SK-N-MC (cell line): ENCODE results near the gene AQR.
"Not testable (repeated sequence)": the region's sequence is repeated elsewhere in the genome, so short reads cannot be mapped to it uniquely, and the experiment has no call there.

Experiments used
- DNase-seq: peaks from one replicate; pipeline ENCODE4 v3.0.0-alpha.2; 2011; ENCODE audit warnings: low read depth, low spot score
- H3K27ac ChIP-seq: fragments of 200-600 bp; sonication (generic); 2 replicates; pipeline ENCODE4 v1.5.1; 2016; ENCODE audit warnings: mixed run types
- H3K36me3 ChIP-seq: fragments of 200-600 bp; sonication (generic); 2 replicates; pipeline ENCODE4 v1.6.1; 2017; ENCODE audit warnings: antibody characterized with exemption, low read length, mixed read lengths; ENCODE audit not compliant: insufficient read depth
- H3K4me3 ChIP-seq: fragments of 200-600 bp; sonication (generic); 2 replicates; pipeline ENCODE4 v1.5.1; 2016
- H3K9ac ChIP-seq: fragments of 200-600 bp; sonication (generic); 2 replicates; pipeline ENCODE4 v1.8.0; 2017; ENCODE audit warnings: mixed run types, mixed read lengths; ENCODE audit not compliant: insufficient read length
- H3K9me3 ChIP-seq: fragments of 200-600 bp; sonication (generic); 2 replicates; pipeline ENCODE4 v1.6.1; 2017; ENCODE audit warnings: low read depth, mild to moderate bottlenecking, antibody characterized with exemption, low read length, moderate library complexity, mixed read lengths
- EZH2 ChIP-seq: fragments of 200-600 bp; sonication (generic); IDR thresholded peaks from one replicate; pipeline ENCODE4 v1.6.1; 2017; ENCODE audit warnings: antibody characterized with exemption
- FOXP2 ChIP-seq: optimal IDR thresholded peaks from 2 replicates; pipeline ENCODE3; 2011; ENCODE audit warnings: mild to moderate bottlenecking, moderate library complexity; ENCODE audit not compliant: insufficient read depth; ENCODE audit errors: extremely low read length, control extremely low read depth
- POLR2AphosphoS5 ChIP-seq: IDR thresholded peaks from 2 replicates; pipeline ENCODE4 v1.6.1; 2012; ENCODE audit warnings: mild to moderate bottlenecking, low read depth, low read length, borderline replicate concordance

AQR gene

DNA sequence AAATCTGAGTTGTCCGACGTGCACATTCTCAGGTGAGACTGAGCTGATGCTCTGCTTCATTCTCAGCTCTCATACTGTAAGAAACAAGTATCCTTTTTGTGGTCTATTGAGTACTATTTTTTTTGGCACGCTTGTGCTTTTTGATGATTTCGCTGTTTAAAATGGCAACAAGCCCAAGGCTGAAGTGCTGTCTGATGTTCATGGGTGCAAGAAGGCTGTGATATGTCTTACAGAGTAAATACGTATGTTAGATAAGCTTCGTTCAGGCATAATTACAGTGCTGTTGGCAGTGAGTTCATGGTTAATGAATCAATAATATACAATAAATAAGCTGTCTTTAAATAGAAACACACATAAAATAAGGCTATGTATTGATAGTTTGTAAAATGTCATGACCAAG is 27.2 kb downstream of the AQR start:
- H3K36me3 ChIP-seq, result peaks cover 58% of the 10 kb centered on the region
- no peak overlapping the region for H3K4me3 ChIP-seq
- DNase-seq, result no peak
- no peaks in the 10 kb centered on the region for H3K9me3 ChIP-seq
- H3K27ac ChIP-seq, result no peak overlapping the region
- no peak for TF ChIP-seq EZH2
- no peak for TF ChIP-seq FOXP2
- no peak for TF ChIP-seq POLR2AphosphoS5
- H3K9ac ChIP-seq, result no peak overlapping the region

DNA sequence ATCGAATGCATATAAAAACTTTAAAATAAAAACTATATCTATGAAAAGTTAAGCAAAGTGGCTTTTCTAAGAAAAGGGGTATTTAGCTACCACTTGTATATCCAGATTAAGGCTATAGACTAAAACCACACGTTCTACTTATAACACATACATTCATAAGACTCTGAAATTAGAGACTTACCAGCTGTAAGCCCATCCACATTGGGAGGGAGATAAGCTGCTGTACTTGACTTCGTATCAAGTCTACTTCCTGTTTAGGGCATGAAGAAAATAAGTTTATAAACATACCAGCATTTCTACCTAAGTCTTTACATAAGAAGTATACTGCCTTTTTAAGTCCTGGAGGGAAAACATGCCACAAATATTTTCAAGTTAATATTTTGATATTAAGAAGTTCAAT is 27.7 kb downstream of the AQR start:
- H3K9me3 ChIP-seq, result no peaks in the 10 kb centered on the region

DNA sequence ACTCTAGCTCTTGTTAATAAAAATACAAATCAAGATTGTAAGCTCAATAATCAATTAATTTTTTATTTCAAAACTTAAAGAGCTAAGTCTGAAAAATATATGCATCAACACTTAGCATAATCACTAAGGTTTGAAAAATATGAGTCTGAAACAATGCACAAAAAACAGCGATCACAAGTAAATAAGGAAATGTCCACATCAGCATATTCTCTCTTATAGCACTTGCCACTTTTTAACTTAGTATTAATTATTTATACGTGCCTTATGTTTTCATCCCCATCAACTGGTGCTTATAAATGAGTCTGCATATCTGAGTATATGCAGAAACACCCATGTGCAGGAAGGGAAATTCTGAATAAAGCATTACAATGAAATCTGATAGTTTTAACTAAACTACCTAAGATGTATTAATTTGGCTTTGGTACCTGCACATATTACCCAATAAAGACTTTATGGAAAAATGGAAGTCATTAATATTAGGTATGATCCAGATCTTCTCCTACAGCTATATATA is 28.3 kb downstream of the AQR start:
- Histone ChIP-seq H3K36me3 (peaks cover 58% of the 10 kb centered on the region), H3K9ac (no peak overlapping the region), H3K4me3 (no peak overlapping the region), H3K27ac (no peak overlapping the region), H3K9me3 (no peaks in the 10 kb centered on the region)
- TF ChIP-seq POLR2AphosphoS5 (no peak), EZH2 (no peak), FOXP2 (no peak)
- DNase-seq, result no peak

More for the DNA sequence above, 27.7 kb downstream of the AQR start:
- H3K27ac ChIP-seq, result no peak overlapping the region
- H3K4me3 ChIP-seq, result no peak overlapping the region
- peaks cover 58% of the 10 kb centered on the region for H3K36me3 ChIP-seq
- TF ChIP-seq FOXP2, result no peak
- TF ChIP-seq POLR2AphosphoS5, result no peak
- no peak for TF ChIP-seq EZH2
- DNase-seq, result no peak
- H3K9ac ChIP-seq, result no peak overlapping the region

DNA sequence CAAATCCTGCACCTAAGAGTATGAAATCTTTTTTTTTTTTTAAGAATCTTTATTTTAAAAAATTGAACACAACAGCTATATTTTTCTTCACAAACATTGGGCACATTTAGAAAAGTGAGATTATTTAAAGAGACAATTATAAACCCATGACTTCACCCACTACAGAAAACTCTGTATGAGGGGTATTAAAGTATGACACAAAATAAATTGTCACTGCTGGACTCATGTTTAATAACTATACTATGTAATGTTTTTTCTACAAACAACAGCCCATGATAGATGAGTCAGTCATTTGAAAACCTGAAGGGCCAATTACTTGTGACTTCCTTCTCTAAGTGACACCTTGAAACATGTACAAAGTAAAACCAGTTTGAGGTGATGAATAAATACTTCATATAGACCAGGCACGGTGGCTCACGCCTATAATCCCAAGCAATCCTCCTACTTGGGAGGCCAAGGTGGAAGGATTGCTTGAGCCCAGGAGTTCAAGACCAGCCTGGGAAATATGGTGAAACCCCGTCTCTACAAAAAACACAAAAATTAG is 36.0 kb downstream of the AQR start:
- H3K27ac ChIP-seq, result no peak overlapping the region
- TF ChIP-seq EZH2 (no peak), POLR2AphosphoS5 (no peak)
- no peak overlapping the region for H3K4me3 ChIP-seq
- H3K9ac ChIP-seq, result no peak overlapping the region
- peaks cover 55% of the 10 kb centered on the region for H3K36me3 ChIP-seq
- H3K9me3 ChIP-seq, result no peaks in the 10 kb centered on the region
- no peak for DNase-seq

DNA sequence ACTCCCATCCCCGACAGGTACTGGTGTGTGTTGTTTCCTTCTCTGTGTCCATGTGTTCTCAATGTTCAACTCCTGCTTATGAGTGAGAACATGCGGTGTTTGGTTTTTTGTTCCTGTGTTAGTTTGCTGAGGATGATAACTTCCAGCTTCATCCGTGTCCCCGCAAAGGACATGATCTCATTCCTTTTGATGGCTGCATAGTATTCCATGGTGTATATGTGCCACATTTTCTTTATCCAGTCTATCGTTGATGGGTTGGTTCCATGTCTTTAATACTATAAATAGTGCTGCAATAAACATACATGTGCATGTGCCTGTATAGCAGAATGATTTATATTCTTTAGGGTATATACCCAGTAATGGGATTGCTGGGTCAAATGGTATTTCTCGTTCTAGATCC is 41.2 kb downstream of the AQR start:
- not testable (repeated sequence) for H3K27ac ChIP-seq
- peaks cover 60% of the 10 kb centered on the region for H3K36me3 ChIP-seq

DNA sequence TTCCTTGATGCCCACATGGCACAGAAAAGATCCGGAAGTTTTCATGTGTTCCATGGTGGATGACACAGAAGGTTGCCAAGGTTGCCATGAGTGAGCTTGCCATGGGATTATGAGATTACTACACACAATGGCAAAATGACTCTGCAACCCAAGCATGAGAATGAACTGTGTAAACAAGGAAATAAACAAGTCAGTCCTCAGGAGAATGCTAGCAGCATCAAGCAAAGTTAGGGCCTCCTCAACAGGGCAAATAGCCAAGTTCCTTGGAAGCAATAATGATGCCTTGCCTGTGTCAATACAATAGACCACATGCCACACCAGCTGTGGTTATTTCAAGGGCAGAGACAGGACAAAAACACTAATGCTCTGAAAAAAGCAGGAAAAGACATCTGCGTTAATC is 41.8 kb downstream of the AQR start:
- no peak overlapping the region for H3K27ac ChIP-seq
- no peaks in the 10 kb centered on the region for H3K9me3 ChIP-seq
- peaks cover 57% of the 10 kb centered on the region for H3K36me3 ChIP-seq
- no peak for TF ChIP-seq EZH2
- no peak for TF ChIP-seq FOXP2
- TF ChIP-seq POLR2AphosphoS5, result no peak
- DNase-seq, result no peak
- no peak overlapping the region for H3K9ac ChIP-seq
- no peak overlapping the region for H3K4me3 ChIP-seq

More for the DNA sequence above, 41.2 kb downstream of the AQR start:
- H3K4me3 ChIP-seq, H3K9ac ChIP-seq, DNase-seq, H3K9me3 ChIP-seq: not testable (repeated sequence)

DNA sequence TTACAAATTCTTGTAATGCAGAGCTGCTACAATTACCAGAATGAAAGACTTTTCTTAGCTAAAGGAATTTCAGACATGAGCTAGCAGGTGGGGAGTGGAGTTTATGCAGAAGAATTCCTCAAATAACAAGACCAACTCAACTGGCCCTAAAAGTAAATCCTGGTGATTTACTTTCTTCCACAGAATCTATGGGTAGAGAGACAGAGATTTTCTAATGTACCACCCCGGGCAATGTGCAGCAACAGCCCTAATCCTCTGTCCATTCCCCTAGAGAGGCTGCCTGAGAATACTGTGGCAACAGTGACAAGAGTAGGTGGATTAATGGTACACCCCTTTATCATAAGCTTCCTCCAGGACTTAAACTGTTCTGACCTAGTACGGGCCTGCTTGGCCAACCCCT is 55.2 kb downstream of the AQR start:
- H3K36me3 ChIP-seq, result peaks cover 81% of the 10 kb centered on the region
- TF ChIP-seq FOXP2 (no peak), EZH2 (no peak)

DNA sequence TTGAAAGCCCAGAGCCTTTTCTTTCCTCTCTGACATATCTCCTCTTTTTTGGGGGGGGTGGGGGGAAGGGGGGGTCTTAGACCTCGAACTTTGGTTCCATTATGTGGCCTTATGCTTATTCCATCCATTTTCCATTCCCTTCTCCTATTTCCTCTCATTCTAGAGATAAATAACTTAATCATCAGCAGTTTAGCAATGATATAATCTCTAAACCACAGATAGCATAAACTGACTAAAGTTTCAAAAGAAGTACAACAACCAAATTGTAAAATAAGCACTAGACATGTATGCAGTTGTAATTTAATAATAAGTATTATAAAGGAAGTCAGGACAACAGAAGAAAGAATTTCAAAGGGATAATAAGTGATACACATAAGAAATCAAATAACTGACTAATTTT is 64.5 kb downstream of the AQR start:
- peaks cover 47% of the 10 kb centered on the region for H3K36me3 ChIP-seq
- no peak overlapping the region for H3K4me3 ChIP-seq
- H3K27ac ChIP-seq, result no peak overlapping the region
- no peak overlapping the region for H3K9ac ChIP-seq
- TF ChIP-seq EZH2, result no peak
- no peak for TF ChIP-seq FOXP2
- no peak for TF ChIP-seq POLR2AphosphoS5
- H3K9me3 ChIP-seq, result no peaks in the 10 kb centered on the region
- no peak for DNase-seq

More for the DNA sequence above, 55.2 kb downstream of the AQR start:
- H3K9ac ChIP-seq, result no peak overlapping the region
- no peak overlapping the region for H3K27ac ChIP-seq
- no peaks in the 10 kb centered on the region for H3K9me3 ChIP-seq
- no peak overlapping the region for H3K4me3 ChIP-seq
- no peak for DNase-seq

DNA sequence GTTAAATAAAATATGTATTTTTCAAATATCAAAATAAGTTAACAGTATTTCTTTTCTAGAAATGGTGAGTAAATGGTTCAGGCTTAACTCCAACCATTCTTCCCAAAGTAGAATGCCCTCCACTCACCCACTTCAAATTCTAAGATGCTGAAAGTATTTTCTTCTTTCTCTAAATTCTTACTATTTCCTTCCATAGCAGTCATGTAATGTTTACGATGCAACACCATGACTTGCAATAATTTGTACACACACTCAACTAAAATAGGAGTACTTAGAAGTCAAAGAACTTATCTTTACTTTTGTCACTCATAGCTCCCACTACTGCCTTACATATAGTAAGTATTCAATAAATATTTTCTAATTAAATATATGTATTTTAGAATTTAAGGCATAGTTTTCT is 65.0 kb downstream of the AQR start:
- peaks cover 42% of the 10 kb centered on the region for H3K36me3 ChIP-seq
- no peak overlapping the region for H3K9ac ChIP-seq
- no peak for DNase-seq
- no peak overlapping the region for H3K4me3 ChIP-seq
- H3K9me3 ChIP-seq, result no peaks in the 10 kb centered on the region
- TF ChIP-seq FOXP2 (no peak), POLR2AphosphoS5 (no peak), EZH2 (no peak)
- H3K27ac ChIP-seq, result no peak overlapping the region
